Stimulated activated memory B cell treated with anti-CD40 and anti-IgM and Interleukin-4, amounts not matched to agents 10 μg/mL and 1 μg/mL and 100 μg/mL, for 72 hours (primary cell): ENCODE data around the gene CNTNAP2.
"Not testable (repeated sequence)": the region's sequence is repeated elsewhere in the genome, so short reads cannot be mapped to it uniquely, and the experiment has no call there.

Experiments
- ATAC-seq: fragments of 150-1000 bp; cut with Tn5 transposase; 2 replicates; pipeline ENCODE4 v1.10.0; 2021
- H3K27ac Mint-ChIP-seq: one replicate; pipeline ENCODE4 v1.8.0; 2022; ENCODE audit warnings: mild to moderate bottlenecking, mixed read lengths
- H3K27me3 Mint-ChIP-seq: one replicate; pipeline ENCODE4 v1.8.0; 2022; ENCODE audit warnings: mixed read lengths
- H3K36me3 Mint-ChIP-seq: one replicate; pipeline ENCODE4 v1.8.0; 2022; ENCODE audit warnings: mixed read lengths
- H3K4me1 Mint-ChIP-seq: one replicate; pipeline ENCODE4 v1.8.0; 2022; ENCODE audit warnings: mixed read lengths
- H3K4me3 Mint-ChIP-seq: one replicate; pipeline ENCODE4 v1.8.0; 2022; ENCODE audit warnings: mild to moderate bottlenecking, moderate library complexity, mixed read lengths
- H3K9me3 Mint-ChIP-seq: one replicate; pipeline ENCODE4 v1.8.0; 2022; ENCODE audit warnings: mixed read lengths

Gene CNTNAP2

DNA sequence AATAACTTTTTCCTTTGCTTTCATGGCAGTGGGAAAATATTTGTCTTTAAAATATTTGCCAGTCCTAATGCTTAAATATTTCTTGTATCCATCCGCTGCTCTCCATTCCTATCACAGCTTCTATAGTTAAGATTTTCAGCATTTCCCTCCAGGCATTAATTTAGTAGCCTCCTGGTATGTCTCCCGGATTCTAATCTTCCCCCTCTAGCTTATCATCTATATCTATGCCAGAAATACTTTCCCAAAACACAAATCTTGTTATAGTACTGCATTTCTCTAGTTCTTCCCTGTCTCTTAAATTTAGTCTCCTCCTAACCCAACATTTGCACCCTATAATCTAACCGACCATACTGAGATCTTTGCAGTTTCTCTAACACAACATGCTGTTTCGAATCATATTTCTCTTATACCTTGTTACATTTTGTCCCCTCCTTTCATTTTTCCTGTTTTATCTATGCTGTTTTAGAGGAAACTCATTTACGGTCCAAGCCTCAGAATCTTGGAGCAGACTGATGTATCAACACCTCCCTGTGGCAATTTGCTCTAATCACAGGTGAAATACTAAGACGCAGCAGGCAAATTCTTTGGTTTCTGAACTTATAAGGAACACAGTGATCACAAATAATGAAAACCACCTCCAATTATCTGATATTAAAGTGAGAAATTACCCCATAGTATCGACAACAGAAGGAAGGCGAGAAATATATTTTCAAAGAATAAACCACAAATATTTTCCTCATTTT is 10.3 kb downstream of the CNTNAP2 start:
- Mint-ChIP-seq H3K27ac (no peak overlapping the region), H3K4me1 (no peaks in the 10 kb centered on the region), H3K4me3 (no peak overlapping the region), H3K36me3 (no peaks in the 10 kb centered on the region), H3K27me3 (no peaks in the 10 kb centered on the region), H3K9me3 (peaks cover 3% of the 10 kb centered on the region)
- ATAC-seq: no peak

DNA sequence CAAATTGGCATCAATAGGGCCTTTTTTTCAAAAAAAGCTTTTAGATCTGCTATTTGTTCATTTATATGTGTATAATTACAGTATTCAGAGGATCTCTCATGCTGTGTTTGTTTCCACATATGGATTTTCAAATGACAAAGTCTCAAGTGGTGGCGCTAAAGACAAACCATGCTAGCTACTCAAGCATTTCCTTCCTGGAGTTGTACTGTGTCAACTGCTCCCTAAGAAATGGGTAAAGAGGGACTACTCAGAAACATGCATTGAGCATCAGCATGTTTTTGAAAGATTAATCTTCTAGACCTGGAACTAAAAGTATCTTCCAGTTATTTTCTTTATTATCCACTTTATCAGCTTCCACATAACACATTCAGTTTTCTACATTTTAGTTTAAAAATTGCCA is 12.7 kb downstream of the CNTNAP2 start:
- H3K4me1 Mint-ChIP-seq: no peaks in the 10 kb centered on the region
- H3K27me3 Mint-ChIP-seq: no peaks in the 10 kb centered on the region
- peaks cover 3% of the 10 kb centered on the region for H3K9me3 Mint-ChIP-seq
- no peak overlapping the region for H3K27ac Mint-ChIP-seq
- ATAC-seq: no peak
- H3K4me3 Mint-ChIP-seq: no peak overlapping the region
- H3K36me3 Mint-ChIP-seq: no peaks in the 10 kb centered on the region

- ATAC-seq: no peak
- peaks cover 3% of the 10 kb centered on the region for H3K9me3 Mint-ChIP-seq
- no peaks in the 10 kb centered on the region for H3K4me1 Mint-ChIP-seq
- no peaks in the 10 kb centered on the region for H3K27me3 Mint-ChIP-seq
- no peak overlapping the region for H3K27ac Mint-ChIP-seq
- H3K36me3 Mint-ChIP-seq: no peaks in the 10 kb centered on the region
- H3K4me3 Mint-ChIP-seq: no peak overlapping the region
Measured at GRCh38 chr7:146129997-146130396, 13.4 kb downstream of the CNTNAP2 start.

DNA sequence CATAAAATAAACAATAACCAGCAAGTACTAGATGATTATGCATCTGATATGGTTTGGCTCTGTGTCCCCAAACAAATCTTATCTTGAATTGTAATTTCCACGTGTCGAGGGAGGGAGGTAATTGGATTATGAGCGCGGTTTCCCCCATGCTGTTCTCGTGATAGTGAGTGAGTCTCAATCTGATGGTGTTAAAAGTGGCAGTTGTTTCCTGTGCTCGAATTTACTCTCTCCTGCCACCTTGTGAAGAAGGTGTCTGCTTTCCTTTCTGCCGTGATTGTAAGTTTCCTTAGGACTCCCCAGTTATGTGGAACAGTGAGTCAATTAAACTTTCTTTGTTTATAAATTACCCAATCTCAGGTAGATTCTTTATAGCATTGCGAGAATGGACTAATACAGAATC is 15.1 kb downstream of the CNTNAP2 start:
- Mint-ChIP-seq H3K4me1 (no peaks in the 10 kb centered on the region), H3K4me3 (no peak overlapping the region), H3K36me3 (no peaks in the 10 kb centered on the region)

DNA sequence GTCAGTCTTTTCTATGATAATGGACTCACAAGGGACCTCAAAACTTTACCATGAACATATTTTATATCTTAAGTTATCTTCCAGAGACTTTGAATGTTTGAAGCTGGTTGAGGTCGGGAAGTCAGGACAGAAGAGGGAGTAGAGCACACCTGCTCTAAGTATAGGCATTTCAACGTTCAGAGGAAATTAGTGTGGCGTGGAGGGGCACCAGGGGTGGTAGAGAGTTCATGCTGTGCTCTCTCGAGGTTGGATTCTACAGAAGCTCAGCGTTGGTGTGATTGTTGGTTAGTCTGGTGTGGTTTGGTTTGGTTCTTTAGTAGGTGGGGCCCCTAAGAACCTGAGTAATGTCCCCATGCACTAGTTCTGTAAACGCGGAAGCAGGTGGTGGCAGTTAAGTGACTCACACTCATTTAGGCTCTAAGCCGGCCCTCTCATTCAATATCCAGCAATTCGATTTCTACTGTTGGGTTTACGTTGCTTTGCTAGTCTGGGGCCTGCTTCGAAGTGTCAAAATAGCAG is 19.8 kb downstream of the CNTNAP2 start:
- Mint-ChIP-seq H3K36me3 (no peaks in the 10 kb centered on the region), H3K27me3 (no peaks in the 10 kb centered on the region), H3K9me3 (no peaks in the 10 kb centered on the region), H3K27ac (no peak overlapping the region), H3K4me1 (no peaks in the 10 kb centered on the region), H3K4me3 (no peak overlapping the region)
- ATAC-seq: no peak

More for the DNA sequence above, 15.1 kb downstream of the CNTNAP2 start:
- Mint-ChIP-seq H3K27me3 (no peaks in the 10 kb centered on the region), H3K27ac (no peak overlapping the region), H3K9me3 (peaks cover 3% of the 10 kb centered on the region)
- no peak for ATAC-seq

GRCh38 chr7:146138926-146139325 is 22.3 kb downstream of the CNTNAP2 start:
- Mint-ChIP-seq H3K4me1 (no peaks in the 10 kb centered on the region), H3K27me3 (no peaks in the 10 kb centered on the region), H3K36me3 (no peaks in the 10 kb centered on the region), H3K27ac (no peak overlapping the region), H3K9me3 (no peaks in the 10 kb centered on the region), H3K4me3 (no peak overlapping the region)
- no peak for ATAC-seq

DNA sequence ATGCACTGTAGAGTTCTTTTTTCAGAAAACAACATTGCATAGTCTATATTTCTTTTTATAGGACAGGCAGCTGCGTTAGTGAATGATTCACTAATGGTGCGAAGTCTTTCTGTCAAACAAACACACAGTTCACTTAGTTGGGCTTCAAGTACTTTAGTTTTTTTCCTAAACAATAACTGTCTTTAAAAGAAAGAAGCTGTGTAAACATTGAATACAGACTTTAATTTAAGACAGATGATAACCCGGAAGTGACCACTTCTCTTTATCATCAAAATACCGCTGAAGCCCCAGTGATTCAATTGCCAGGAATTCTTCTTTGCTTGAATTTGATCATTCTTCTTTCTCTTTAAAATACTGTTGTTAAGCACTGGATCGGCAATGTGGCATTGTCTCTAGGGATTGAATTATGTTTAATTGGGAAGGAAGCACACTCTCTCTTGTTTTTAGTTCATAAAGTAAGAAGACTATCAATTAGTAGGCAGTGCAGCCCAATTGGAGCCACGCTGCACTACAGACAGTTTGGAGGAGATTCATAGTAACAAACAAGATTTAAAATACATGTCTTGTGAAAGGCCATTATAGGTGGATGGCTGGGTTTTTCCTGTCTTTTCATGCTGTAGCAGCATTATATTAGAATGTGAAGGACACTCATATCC is 30.4 kb downstream of the CNTNAP2 start:
- no peaks in the 10 kb centered on the region for H3K4me1 Mint-ChIP-seq
- peaks cover 3% of the 10 kb centered on the region for H3K9me3 Mint-ChIP-seq
- no peak for ATAC-seq
- no peak overlapping the region for H3K4me3 Mint-ChIP-seq
- no peaks in the 10 kb centered on the region for H3K36me3 Mint-ChIP-seq
- no peak overlapping the region for H3K27ac Mint-ChIP-seq
- no peaks in the 10 kb centered on the region for H3K27me3 Mint-ChIP-seq

DNA sequence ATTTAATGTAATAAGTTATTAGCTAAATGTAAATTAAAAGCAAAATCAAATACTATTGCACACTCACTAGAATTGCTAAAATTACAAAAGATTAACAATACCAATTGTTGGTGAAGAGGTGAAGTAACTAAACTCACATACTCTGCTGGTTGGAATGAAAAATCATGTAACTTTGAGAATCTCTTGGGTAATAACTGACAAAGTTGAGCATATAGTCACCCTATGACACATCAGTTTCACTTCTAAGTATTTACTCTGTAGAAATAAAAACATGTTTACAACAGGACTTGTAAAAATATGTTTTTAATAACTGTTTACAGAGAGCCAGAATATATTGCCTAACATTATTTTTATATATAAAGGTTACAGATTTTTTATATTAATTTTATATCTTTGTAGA is 33.6 kb downstream of the CNTNAP2 start:
- no peak overlapping the region for H3K27ac Mint-ChIP-seq
- no peak for ATAC-seq
- no peaks in the 10 kb centered on the region for H3K27me3 Mint-ChIP-seq

DNA sequence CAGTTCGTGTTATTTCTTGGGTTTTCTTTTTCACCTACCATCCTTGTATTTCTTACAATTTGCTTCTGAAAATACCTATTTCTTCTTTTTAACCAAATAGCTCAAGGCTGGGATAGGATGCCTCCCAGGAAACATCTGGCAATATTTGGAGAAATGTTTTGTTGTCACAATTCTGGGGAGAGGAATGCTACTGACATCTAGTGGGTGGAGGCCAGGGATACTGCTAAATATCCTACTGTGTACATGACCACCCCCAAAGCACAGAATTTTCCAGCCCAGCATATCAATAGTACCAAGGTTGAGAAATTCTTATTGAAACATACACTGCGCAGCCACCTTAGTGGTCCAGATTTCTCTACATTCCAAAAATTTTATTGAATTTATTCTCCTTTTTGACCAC is 55.5 kb downstream of the CNTNAP2 start:
- H3K27ac Mint-ChIP-seq: no peak overlapping the region
- H3K9me3 Mint-ChIP-seq: no peaks in the 10 kb centered on the region

More for the DNA sequence above, 33.6 kb downstream of the CNTNAP2 start:
- Mint-ChIP-seq H3K36me3 (no peaks in the 10 kb centered on the region), H3K4me1 (no peaks in the 10 kb centered on the region), H3K4me3 (no peak overlapping the region), H3K9me3 (peaks cover 3% of the 10 kb centered on the region)

GRCh38 chr7:146175716-146176115 is 59.1 kb downstream of the CNTNAP2 start:
- Mint-ChIP-seq H3K9me3 (no peaks in the 10 kb centered on the region), H3K4me1 (no peaks in the 10 kb centered on the region), H3K27ac (no peak overlapping the region), H3K4me3 (no peak overlapping the region), H3K27me3 (no peaks in the 10 kb centered on the region), H3K36me3 (no peaks in the 10 kb centered on the region)
- ATAC-seq: no peak

More for the DNA sequence above, 55.5 kb downstream of the CNTNAP2 start:
- ATAC-seq: no peak
- H3K36me3 Mint-ChIP-seq: no peaks in the 10 kb centered on the region
- no peak overlapping the region for H3K4me3 Mint-ChIP-seq
- H3K4me1 Mint-ChIP-seq: no peaks in the 10 kb centered on the region
- H3K27me3 Mint-ChIP-seq: no peaks in the 10 kb centered on the region

- Mint-ChIP-seq H3K4me3 (no peak overlapping the region), H3K36me3 (no peaks in the 10 kb centered on the region), H3K27ac (no peak overlapping the region), H3K27me3 (no peaks in the 10 kb centered on the region), H3K9me3 (no peaks in the 10 kb centered on the region), H3K4me1 (no peaks in the 10 kb centered on the region)
- no peak for ATAC-seq
Measured at GRCh38 chr7:146176860-146177259, 60.3 kb downstream of the CNTNAP2 start.

DNA sequence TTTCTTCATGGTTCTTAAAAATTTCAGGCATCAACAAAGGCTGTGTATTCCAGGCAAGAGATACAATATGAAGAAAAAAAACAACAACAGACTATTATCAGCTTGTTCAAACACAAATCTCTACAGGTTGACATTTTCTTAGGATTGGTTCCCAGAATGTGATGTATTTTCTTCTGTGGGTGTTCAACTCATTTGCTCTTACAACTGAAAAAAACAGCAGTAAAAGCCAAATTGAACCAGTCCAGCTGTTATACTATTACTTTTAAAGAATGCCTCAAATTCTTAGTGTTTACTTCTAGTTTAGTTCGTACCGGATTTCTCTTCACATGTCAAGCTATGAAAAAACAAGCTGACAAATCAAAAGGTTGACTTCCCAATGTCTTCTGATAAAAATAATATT is 60.7 kb downstream of the CNTNAP2 start:
- no peaks in the 10 kb centered on the region for H3K9me3 Mint-ChIP-seq
- no peak for ATAC-seq
- no peaks in the 10 kb centered on the region for H3K27me3 Mint-ChIP-seq
- H3K27ac Mint-ChIP-seq: no peak overlapping the region
- no peak overlapping the region for H3K4me3 Mint-ChIP-seq
- no peaks in the 10 kb centered on the region for H3K4me1 Mint-ChIP-seq
- H3K36me3 Mint-ChIP-seq: no peaks in the 10 kb centered on the region

GRCh38 chr7:146185844-146186243 is 69.2 kb downstream of the CNTNAP2 start:
- H3K27me3 Mint-ChIP-seq: no peaks in the 10 kb centered on the region
- H3K27ac Mint-ChIP-seq: no peak overlapping the region
- H3K9me3 Mint-ChIP-seq: no peaks in the 10 kb centered on the region
- no peaks in the 10 kb centered on the region for H3K4me1 Mint-ChIP-seq
- no peak overlapping the region for H3K4me3 Mint-ChIP-seq
- no peak for ATAC-seq
- no peaks in the 10 kb centered on the region for H3K36me3 Mint-ChIP-seq

GRCh38 chr7:146191428-146191827 is 74.8 kb downstream of the CNTNAP2 start:
- H3K36me3 Mint-ChIP-seq, ATAC-seq, H3K4me1 Mint-ChIP-seq, H3K27ac Mint-ChIP-seq, H3K27me3 Mint-ChIP-seq, H3K4me3 Mint-ChIP-seq: not testable (repeated sequence)
- peaks cover 11% of the 10 kb centered on the region for H3K9me3 Mint-ChIP-seq

- H3K4me1 Mint-ChIP-seq: no peaks in the 10 kb centered on the region
- ATAC-seq: no peak
- H3K27ac Mint-ChIP-seq: no peak overlapping the region
- no peaks in the 10 kb centered on the region for H3K27me3 Mint-ChIP-seq
- H3K9me3 Mint-ChIP-seq: no peaks in the 10 kb centered on the region
- H3K36me3 Mint-ChIP-seq: no peaks in the 10 kb centered on the region
- H3K4me3 Mint-ChIP-seq: no peak overlapping the region
Measured at GRCh38 chr7:146201945-146202344, 85.3 kb downstream of the CNTNAP2 start.

DNA sequence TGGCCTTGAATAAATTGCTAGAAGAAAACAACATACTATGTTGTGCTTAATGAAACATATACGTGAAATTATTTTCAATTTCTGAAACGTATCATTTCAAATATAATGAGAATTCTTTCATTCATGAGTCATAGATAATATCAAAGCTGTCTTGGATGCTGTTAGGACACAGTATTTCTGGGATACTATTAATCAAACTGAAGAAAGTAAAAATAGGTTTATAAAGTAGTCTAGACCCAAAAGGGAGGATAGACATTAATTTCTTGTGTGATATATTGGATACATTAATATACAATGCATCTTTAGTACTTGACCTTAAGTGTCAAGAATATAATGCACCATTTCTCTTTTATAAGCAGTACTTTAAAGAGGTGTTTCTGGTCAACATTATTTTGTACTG is 89.7 kb downstream of the CNTNAP2 start:
- Mint-ChIP-seq H3K9me3 (no peaks in the 10 kb centered on the region), H3K27ac (no peak overlapping the region), H3K4me1 (no peaks in the 10 kb centered on the region), H3K27me3 (no peaks in the 10 kb centered on the region), H3K4me3 (no peak overlapping the region), H3K36me3 (no peaks in the 10 kb centered on the region)
- ATAC-seq: no peak
